HG02840 (cell line): ENCODE data around the gene SLC6A11.

ENCODE experiments used
- ATAC-seq: cut with Tn5 transposase; IDR thresholded peaks from one replicate; pipeline ENCODE4 v1.9.1; 2021; ENCODE audit warnings: mild to moderate bottlenecking, moderate library complexity, moderate number of reproducible peaks; ENCODE audit not compliant: unreplicated experiment, low FRiP score

Gene SLC6A11

GRCh38 chr3:10974131-10974530 is 158.1 kb downstream of the SLC6A11 start:
- ATAC-seq: no peak

GRCh38 chr3:10974746-10975375 is 158.8 kb downstream of the SLC6A11 start:
- no peak for ATAC-seq

- no peak for ATAC-seq
These were observed 159.7 kb downstream of the SLC6A11 start for GRCh38 chr3:10975695-10976234.

GRCh38 chr3:10976770-10977169 is 160.7 kb downstream of the SLC6A11 start:
- no peak for ATAC-seq

GRCh38 chr3:10977892-10978510 is 162.0 kb downstream of the SLC6A11 start:
- ATAC-seq: no peak

GRCh38 chr3:10978956-10979355 is 162.9 kb downstream of the SLC6A11 start:
- ATAC-seq: no peak

- no peak for ATAC-seq
These were observed 164.3 kb downstream of the SLC6A11 start for GRCh38 chr3:10980312-10980711.

- ATAC-seq: no peak
These were observed 165.0 kb downstream of the SLC6A11 start for GRCh38 chr3:10981031-10981430.

GRCh38 chr3:10981961-10982360 is 165.9 kb downstream of the SLC6A11 start:
- ATAC-seq: no peak

- ATAC-seq: no peak
These were observed 166.8 kb downstream of the SLC6A11 start for GRCh38 chr3:10982782-10983181.

GRCh38 chr3:10983219-10983916 is 167.3 kb downstream of the SLC6A11 start:
- ATAC-seq: no peak

- no peak for ATAC-seq
These were observed 168.4 kb downstream of the SLC6A11 start for GRCh38 chr3:10984371-10984896.

- ATAC-seq: no peak
These were observed 169.2 kb downstream of the SLC6A11 start for GRCh38 chr3:10985181-10985580.

- no peak for ATAC-seq
These were observed 170.6 kb downstream of the SLC6A11 start for GRCh38 chr3:10986592-10986991.

- ATAC-seq: no peak
These were observed 172.1 kb downstream of the SLC6A11 start for GRCh38 chr3:10988001-10988665.

- no peak for ATAC-seq
These were observed 173.0 kb downstream of the SLC6A11 start for GRCh38 chr3:10988991-10989484.
